HG02938 (cell line): ENCODE results near the gene TP53TG3C.
"Not testable (repeated sequence)": the region's sequence is repeated elsewhere in the genome, so short reads cannot be mapped to it uniquely, and the experiment has no call there.

Experiments used
- ATAC-seq: cut with Tn5 transposase; IDR thresholded peaks from one replicate; pipeline ENCODE4 v1.9.1; 2021; ENCODE audit warnings: mild to moderate bottlenecking, moderate library complexity; ENCODE audit not compliant: unreplicated experiment

Gene TP53TG3C, protein sequence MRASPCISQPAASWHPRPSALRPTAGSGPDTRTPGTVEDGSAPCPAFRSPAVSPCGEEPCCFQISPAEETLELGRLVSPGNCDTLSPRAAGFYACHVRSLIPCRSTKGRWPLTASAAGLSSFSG

DNA sequence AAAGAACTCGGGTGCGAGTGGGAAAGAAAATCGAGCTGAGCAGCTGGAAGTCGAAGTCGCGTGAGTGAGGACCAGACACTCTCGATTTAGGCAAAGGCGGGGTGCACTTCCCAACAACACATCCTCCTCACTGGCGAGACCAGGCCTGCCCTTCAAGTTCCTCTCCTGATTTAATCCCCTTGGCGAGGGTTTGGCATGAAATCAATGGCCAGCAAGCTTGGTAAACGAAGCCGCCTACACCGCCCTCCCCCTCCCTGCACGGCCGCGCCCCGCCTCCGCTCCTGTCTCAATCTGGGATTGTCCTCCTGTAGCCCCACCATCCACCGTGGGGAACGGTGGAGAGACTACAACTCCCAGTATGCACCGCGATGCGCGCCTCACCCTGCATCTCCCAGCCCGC is at the start of gene TP53TG3C:
TP53TG3C (plus strand) TSS at position 301 of the 400 bp plus-strand sequence; CDS start at position 369, 68 bp downstream.
- ATAC-seq, result not testable (repeated sequence)
